Right lobe of liver (tissue), 6 donors: ENCODE results near the gene PGS1. TPM values are rescaled to one million over a fixed set of nuclear protein-coding genes. Genes with fewer than 3 reads are reported as not detected.

Source experiments
- ATAC-seq, 4 donors: fragments of 200-7000 bp; cut with Tn5 transposase; one replicate each; pipeline ENCODE4 v1.9.1; 2020; ENCODE audit warnings: mild to moderate bottlenecking in 4 of 4, moderate library complexity in 4 of 4
- DNase-seq, 3 donors: peaks; one replicate each; pipeline ENCODE4 v3.0.0-alpha.2; 2020
- H3K27ac ChIP-seq, 3 donors: fragments of 200-600 bp; one replicate each; pipeline ENCODE4 v1.8.0; 2022
- H3K27me3 ChIP-seq, 2 donors: fragments of 200-600 bp; one replicate each; pipeline ENCODE4 v1.8.0; 2022
- H3K36me3 ChIP-seq, 4 donors: fragments of 200-600 bp; sonication (generic) in 1 of 4; one replicate each; pipeline versions ENCODE4 v1.5.1 to v1.8.0; 2017 to 2022; ENCODE audit warnings: control low read depth in 1 of 4
- H3K4me1 ChIP-seq, 4 donors: fragments of 200-600 bp; sonication (generic) in 1 of 4; one replicate each; pipeline versions ENCODE4 v1.5.1 to v1.8.0; 2017 to 2022; ENCODE audit warnings: control low read depth in 1 of 4
- H3K4me3 ChIP-seq, 3 donors: fragments of 200-600 bp; one replicate each; pipeline ENCODE4 v1.8.0; 2022
- H3K9me3 ChIP-seq, 4 donors: fragments of 200-600 bp; sonication (generic) in 1 of 4; one replicate each; pipeline versions ENCODE4 v1.5.1 to v1.8.0; 2017 to 2022; ENCODE audit warnings: control low read depth in 1 of 4
- CTCF ChIP-seq, 4 donors: fragments of 200-600 bp in 3 of 4; fragments of 450-650 bp in 1 of 4; IDR thresholded peaks; one replicate each; pipeline versions ENCODE4 v1.5.1 to v1.8.0; 2016 to 2022; ENCODE audit warnings: antibody characterized with exemption in 4 of 4, mild to moderate bottlenecking in 2 of 4
- POLR2A ChIP-seq: fragments of 450-650 bp; IDR thresholded peaks from one replicate; pipeline ENCODE4 v1.6.1; 2017; ENCODE audit warnings: antibody characterized with exemption, mild to moderate bottlenecking
- WGBS: methylation state at CpG from one replicate; pipeline ENCODE4 v1.1.6; 2018; ENCODE audit warnings: low coverage, low lambda C conversion rate; ENCODE audit not compliant: insufficient coverage; ENCODE audit errors: missing lambda C conversion rate; 5-methylcytosine and 5-hydroxymethylcytosine counted together
- intact Hi-C, 2 donors: fragments of 100-400 bp; cut with DNase I; formaldehyde crosslinking; loops; one replicate each; pipeline versions ENCODE4 v1.11.2 to v1.14.1; 2022
- total RNA-seq, 6 experiments: library from RNA; depleted of rRNA in 2 of 6; stranded (reverse); fragments of >200 nt in 2 of 6; fragmentation: NEBNext Ultra II Directional in 3 of 6; extraction: Animal tissue kit (Norgen Biotek cat#: 25700) in 3 of 6; gene quantifications; one replicate each; pipeline versions ENCODE4 v1.1.0 to v1.2.4, GENCODE V29; 2016 to 2023
- donor health status: DM: no; HTN: yes; CAD: no.
- donor health status: DM: no; HTN: no; CAD: no.
- donor health status: DM: no; HTN: no; CAD: no.
- donor health status: DM: no; HTN: yes; CAD: no.
- donor health status: DM: no; HTN: yes; CAD: no.

PGS1 gene
- total RNA-seq, 6 experiments from 2014 or later, result 8.8 to 17.5 (median 13.4) TPM

GRCh38 chr17:78403822-78404221 is 25.4 kb downstream of the PGS1 start:
- intact Hi-C loops, result no loop called here
- TF ChIP-seq POLR2A (no peak), CTCF (IDR thresholded peaks at IDR 0.05) (no peak)
- H3K4me3 ChIP-seq, result no peak overlapping the region
- ATAC-seq, result no peak
- H3K9me3 ChIP-seq, result no peaks in the 10 kb centered on the region
- peaks cover 0 to 50% (median 24%) of the 10 kb centered on the region in 4 donors for H3K36me3 ChIP-seq
- no peak for DNase-seq
- no CpG with 5 or more reads among the region's 14 CpGs for WGBS
- H3K27me3 ChIP-seq, result no peaks in the 10 kb centered on the region
- peaks cover 0 to 5% (median under 1%) of the 10 kb centered on the region in 4 donors for H3K4me1 ChIP-seq
- no peak overlapping the region for H3K27ac ChIP-seq

GRCh38 chr17:78406396-78406795 is 27.9 kb downstream of the PGS1 start:
- no peaks in the 10 kb centered on the region for H3K9me3 ChIP-seq
- no peak overlapping the region for H3K4me3 ChIP-seq
- ATAC-seq (no peak), DNase-seq (no peak)
- H3K27me3 ChIP-seq, result no peaks in the 10 kb centered on the region
- H3K4me1 ChIP-seq, result peaks cover 0 to 10% (median 2%) of the 10 kb centered on the region in 4 donors
- intact Hi-C loops, result no loop called here
- 100% methylated on average over 1 of the region's 6 CpGs for WGBS
- no peak overlapping the region for H3K27ac ChIP-seq
- peaks cover 0 to 27% (median 13%) of the 10 kb centered on the region in 4 donors for H3K36me3 ChIP-seq
- TF ChIP-seq POLR2A (no peak), CTCF (IDR thresholded peaks at IDR 0.05) (no peak)

GRCh38 chr17:78406920-78407319 is 28.5 kb downstream of the PGS1 start:
- no peaks in the 10 kb centered on the region for H3K27me3 ChIP-seq
- peaks cover 0 to 25% (median 9%) of the 10 kb centered on the region in 4 donors for H3K36me3 ChIP-seq
- H3K9me3 ChIP-seq, result no peaks in the 10 kb centered on the region
- TF ChIP-seq CTCF (IDR thresholded peaks at IDR 0.05), result no peak
- TF ChIP-seq POLR2A, result no peak
- no peak for DNase-seq
- peaks cover 0 to 10% (median 2%) of the 10 kb centered on the region in 4 donors for H3K4me1 ChIP-seq
- WGBS, result 83% methylated on average over 4 of the region's 8 CpGs
- no peak overlapping the region for H3K4me3 ChIP-seq
- ATAC-seq, result no peak
- H3K27ac ChIP-seq, result no peak overlapping the region
- intact Hi-C loops, result no loop called here

GRCh38 chr17:78407387-78408000 is 29.0 kb downstream of the PGS1 start:
- Histone ChIP-seq H3K36me3 (peaks cover 0 to 25% (median 8%) of the 10 kb centered on the region in 4 donors), H3K9me3 (no peaks in the 10 kb centered on the region), H3K27ac (no peak overlapping the region), H3K4me3 (no peak overlapping the region), H3K4me1 (peaks cover 0 to 10% (median 2%) of the 10 kb centered on the region in 4 donors), H3K27me3 (no peaks in the 10 kb centered on the region)
- TF ChIP-seq POLR2A, result no peak
- TF ChIP-seq CTCF (IDR thresholded peaks at IDR 0.05), result no peak
- intact Hi-C loops, result no loop called here
- no peak for ATAC-seq
- no CpG with 5 or more reads among the region's 7 CpGs for WGBS
- DNase-seq, result no peak
